ENCODE data around the gene FAM83C. TPM values are rescaled to one million over a fixed set of nuclear protein-coding genes. Genes with fewer than 3 reads are reported as not detected.

FAM83C gene
- total and polyA plus RNA-seq, 2 experiments from 2014 or later = not detected

DNA sequence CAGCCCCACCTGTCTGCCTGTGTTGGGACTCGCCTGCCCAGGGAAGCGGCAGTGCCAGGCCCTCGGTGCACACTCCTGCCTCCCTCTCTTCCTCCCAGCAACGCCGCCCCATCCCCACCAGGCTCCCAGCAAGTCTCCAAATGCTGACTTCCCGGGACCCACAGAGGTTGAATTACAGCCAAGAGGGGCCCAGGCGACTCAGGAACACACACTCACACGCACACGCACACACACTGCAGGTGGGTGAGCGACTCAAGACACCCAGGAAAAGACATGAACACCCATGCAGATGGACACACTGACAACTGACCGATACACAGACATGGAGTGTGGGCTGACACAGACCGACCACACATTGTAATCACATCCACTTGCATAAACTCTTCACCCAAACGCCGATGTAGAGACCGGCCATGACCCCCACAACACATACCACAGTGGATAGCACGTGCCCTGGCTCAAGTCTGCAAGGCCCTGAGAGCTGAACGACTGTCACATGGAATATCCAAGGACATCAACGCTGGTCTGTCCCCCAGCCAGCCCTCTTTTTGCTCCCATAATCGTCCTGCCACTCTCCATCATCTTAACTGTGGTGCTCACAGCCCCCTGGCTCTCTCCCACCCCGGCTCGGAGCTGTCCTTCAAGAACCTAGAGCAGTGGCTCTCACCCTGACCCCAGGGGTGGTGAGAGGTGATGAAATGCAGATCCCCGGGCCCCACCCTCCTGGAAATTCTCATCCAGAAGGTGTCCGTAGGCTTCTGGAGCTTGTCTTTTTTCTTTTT, 470 bp upstream of the FAM83C start:
- Histone ChIP-seq H3K9me2 (replicated peaks; ENCODE audit: insufficient read depth) (no peaks in the 10 kb centered on the region), H3K27me3 (no peaks in the 10 kb centered on the region), H3K27ac (no peak overlapping the region), H2AFZ (no peak overlapping the region), H3K4me2 (no peak overlapping the region), H3K9me3 (ENCODE audit: low read depth) (no peaks in the 10 kb centered on the region), H3K36me3 (replicated peaks; ENCODE audit: insufficient read depth, low read depth) (no peaks in the 10 kb centered on the region), H3K4me1 (ENCODE audit: insufficient read depth) (peaks cover 4% of the 10 kb centered on the region), H3K4me3 (no peak overlapping the region), H4K20me1 (ENCODE audit: insufficient read depth, poor library complexity, severe bottlenecking) (no peaks in the 10 kb centered on the region), H3K79me2 (no peaks in the 10 kb centered on the region)
- WGBS (ENCODE audit: low lambda C conversion rate, missing lambda C conversion rate) = 80% methylated on average over 23 of the region's 23 CpGs
- TF ChIP-seq EZH2phosphoT487 (IDR thresholded peaks at IDR 0.05; ENCODE audit: low read depth, severe bottlenecking, unreplicated experiment) (no peak), CTCF (IDR thresholded peaks at IDR 0.05; ENCODE audit: poor library complexity) (no peak), EZH2 (IDR thresholded peaks at IDR 0.05; ENCODE audit: borderline replicate concordance) (no peak)
- DNase-seq (ENCODE audit: low spot score) = no peak

- H3K4me2 ChIP-seq = no peak overlapping the region
- WGBS (ENCODE audit: low lambda C conversion rate, missing lambda C conversion rate) = 89% methylated on average over 7 of the region's 7 CpGs
- no peak overlapping the region for H3K4me3 ChIP-seq
- no peaks in the 10 kb centered on the region for H4K20me1 ChIP-seq (ENCODE audit: insufficient read depth, poor library complexity, severe bottlenecking)
- no peaks in the 10 kb centered on the region for H3K36me3 ChIP-seq (replicated peaks; ENCODE audit: insufficient read depth, low read depth)
- H3K27ac ChIP-seq = no peak overlapping the region
- no peak for DNase-seq (ENCODE audit: low spot score)
- TF ChIP-seq EZH2phosphoT487 (IDR thresholded peaks at IDR 0.05; ENCODE audit: low read depth, severe bottlenecking, unreplicated experiment) (no peak), CTCF (IDR thresholded peaks at IDR 0.05; ENCODE audit: poor library complexity) (no peak), EZH2 (IDR thresholded peaks at IDR 0.05; ENCODE audit: borderline replicate concordance) (no peak)
- H3K27me3 ChIP-seq = no peaks in the 10 kb centered on the region
- H2AFZ ChIP-seq = no peak overlapping the region
- H3K79me2 ChIP-seq = no peaks in the 10 kb centered on the region
- H3K9me3 ChIP-seq (ENCODE audit: low read depth) = no peaks in the 10 kb centered on the region
- H3K9me2 ChIP-seq (replicated peaks; ENCODE audit: insufficient read depth) = no peaks in the 10 kb centered on the region
- peaks cover 10% of the 10 kb centered on the region for H3K4me1 ChIP-seq (ENCODE audit: insufficient read depth)
These were observed 1.3 kb downstream of the FAM83C start for GRCh38 chr20:35290887-35291417.

DNA sequence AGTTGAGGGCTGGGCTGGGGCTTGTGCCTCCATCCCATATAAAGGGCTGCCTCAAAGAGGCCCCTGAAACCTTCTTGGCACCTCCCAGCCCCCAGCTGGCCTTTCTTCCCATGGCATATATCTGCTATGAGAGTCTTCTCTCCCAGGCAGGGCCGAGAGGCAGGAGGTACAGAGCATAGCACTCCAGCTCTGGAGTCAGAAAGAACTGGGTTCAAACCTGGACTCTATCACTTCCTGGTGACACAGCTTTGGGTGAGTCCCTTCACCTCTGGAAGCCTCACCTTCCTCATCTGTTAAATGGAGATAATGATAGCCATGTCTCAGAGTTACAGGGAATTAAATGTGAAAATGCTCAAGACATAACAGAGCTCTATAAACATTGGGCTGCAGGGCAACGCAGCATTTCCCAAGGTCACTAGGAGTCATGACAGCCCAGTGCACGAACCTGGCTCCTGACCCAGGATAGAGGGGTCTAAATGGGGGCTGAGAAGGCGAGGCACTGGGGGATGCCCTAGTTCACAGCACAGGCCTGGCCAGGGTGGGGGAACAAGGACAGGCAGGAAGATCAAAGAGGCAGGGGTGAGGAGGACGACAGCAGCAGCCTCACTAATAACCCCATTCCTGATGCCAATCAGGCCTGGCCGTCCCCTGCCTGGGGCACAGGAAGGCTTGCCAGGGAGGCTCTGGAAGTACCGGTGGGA, 1.9 kb downstream of the FAM83C start:
- H3K4me3 ChIP-seq = no peak overlapping the region
- no peak for TF ChIP-seq EZH2 (IDR thresholded peaks at IDR 0.05; ENCODE audit: borderline replicate concordance)
- TF ChIP-seq EZH2phosphoT487 (IDR thresholded peaks at IDR 0.05; ENCODE audit: low read depth, severe bottlenecking, unreplicated experiment) = no peak
- TF ChIP-seq CTCF (IDR thresholded peaks at IDR 0.05; ENCODE audit: poor library complexity) = no peak
- no peaks in the 10 kb centered on the region for H3K79me2 ChIP-seq
- no peak overlapping the region for H3K27ac ChIP-seq
- DNase-seq (ENCODE audit: low spot score) = no peak
- H3K27me3 ChIP-seq = no peaks in the 10 kb centered on the region
- H3K9me2 ChIP-seq (replicated peaks; ENCODE audit: insufficient read depth) = no peaks in the 10 kb centered on the region
- H2AFZ ChIP-seq = no peak overlapping the region
- no peaks in the 10 kb centered on the region for H4K20me1 ChIP-seq (ENCODE audit: insufficient read depth, poor library complexity, severe bottlenecking)
- H3K4me1 ChIP-seq (ENCODE audit: insufficient read depth) = peaks cover 14% of the 10 kb centered on the region
- H3K9me3 ChIP-seq (ENCODE audit: low read depth) = no peaks in the 10 kb centered on the region
- whole genome bisulfite sequencing (ENCODE audit: low lambda C conversion rate, missing lambda C conversion rate) = 65% methylated on average over 7 of the region's 7 CpGs
- no peaks in the 10 kb centered on the region for H3K36me3 ChIP-seq (replicated peaks; ENCODE audit: insufficient read depth, low read depth)
- H3K4me2 ChIP-seq = no peak overlapping the region
